Osteoblast (primary cell): Measurements from ENCODE around the gene ARMH2. TPM values are rescaled to one million over a fixed set of nuclear protein-coding genes. Genes with fewer than 3 reads are reported as not detected.

Source experiments
- DNase-seq: peaks from one replicate; pipeline ENCODE4 v3.0.0; 2011; ENCODE audit warnings: low spot score, mixed read lengths; ENCODE audit not compliant: insufficient read length; ENCODE audit errors: missing footprints
- H2AFZ ChIP-seq: 2 replicates; pipeline ENCODE4 v1.6.0; 2011; ENCODE audit warnings: mild to moderate bottlenecking, low read length
- H3K27ac ChIP-seq: 2 replicates; pipeline ENCODE4 v1.5.1; 2011; ENCODE audit warnings: mild to moderate bottlenecking, low read depth, low read length, moderate library complexity
- H3K27me3 ChIP-seq: 2 replicates; pipeline ENCODE4 v1.6.0; 2012; ENCODE audit warnings: mild to moderate bottlenecking, control low read depth, inconsistent platforms, low read length, moderate library complexity; ENCODE audit not compliant: insufficient read depth
- H3K36me3 ChIP-seq: 2 replicates; pipeline ENCODE4 v1.5.1; 2011; ENCODE audit warnings: mild to moderate bottlenecking, low read length, control low read depth, moderate library complexity; ENCODE audit not compliant: insufficient read depth
- H3K4me1 ChIP-seq: 2 replicates; pipeline ENCODE4 v1.5.1; 2011; ENCODE audit warnings: mild to moderate bottlenecking, low read length, control low read depth, moderate library complexity; ENCODE audit not compliant: insufficient read depth
- H3K4me2 ChIP-seq: 2 replicates; pipeline ENCODE4 v1.6.0; 2011; ENCODE audit warnings: mild to moderate bottlenecking, low read length; ENCODE audit not compliant: insufficient read depth
- H3K4me3 ChIP-seq: fragments of 200-600 bp; sonication (generic); 3 replicates; pipeline ENCODE4 v1.5.1; 2012; ENCODE audit warnings: mild to moderate bottlenecking, low read length, inconsistent platforms; ENCODE audit not compliant: insufficient read depth
- H3K79me2 ChIP-seq: 2 replicates; pipeline ENCODE4 v1.6.0; 2012; ENCODE audit warnings: mild to moderate bottlenecking, low read length, control low read depth, inconsistent platforms; ENCODE audit not compliant: insufficient read depth
- H3K9me3 ChIP-seq: 2 replicates; pipeline ENCODE4 v1.5.1; 2011; ENCODE audit warnings: low read depth, low read length, control low read depth
- H4K20me1 ChIP-seq: 2 replicates; pipeline ENCODE4 v1.6.0; 2012; ENCODE audit warnings: mild to moderate bottlenecking, low read length, control low read depth; ENCODE audit not compliant: insufficient read depth
- CTCF ChIP-seq: IDR thresholded peaks from 2 replicates; pipeline ENCODE4 v1.5.1; 2011; ENCODE audit warnings: mild to moderate bottlenecking, low read depth, low read length, moderate library complexity; ENCODE audit errors: extremely low read depth
- total RNA-seq: library from RNA; depleted of rRNA; stranded (reverse); fragments of >200 nt; gene quantifications from 2 replicates; pipeline ENCODE4 v1.2.3, GENCODE V29; 2012

The ARMH2 gene
- not detected in 2 replicates for total RNA-seq

GRCh38 chr6:24798740-24799540 is at the start of gene ARMH2:
Gene ARMH2, minus strand, starts transcription at chr6:24798917. Its CDS starts 60 bp downstream, at chr6:24798857.
- H4K20me1 ChIP-seq: no peaks in the 10 kb centered on the region
- no peaks in the 10 kb centered on the region for H3K9me3 ChIP-seq
- DNase-seq: no peak
- no peak within 1 kb of the TSS for H3K4me3 ChIP-seq
- no peaks in the 10 kb centered on the region for H3K4me1 ChIP-seq
- H2AFZ ChIP-seq: no peak within 1 kb of the TSS
- H3K79me2 ChIP-seq: no peaks in the 10 kb centered on the region
- TF ChIP-seq CTCF: no peak
- H3K4me2 ChIP-seq: no peak within 1 kb of the TSS
- no peak within 1 kb of the TSS for H3K27ac ChIP-seq
- no peaks in the 10 kb centered on the region for H3K36me3 ChIP-seq
- no peaks in the 10 kb centered on the region for H3K27me3 ChIP-seq

- no peak for DNase-seq
- Histone ChIP-seq H3K27ac (no peak overlapping the region), H3K36me3 (no peaks in the 10 kb centered on the region), H3K27me3 (no peaks in the 10 kb centered on the region), H3K9me3 (no peaks in the 10 kb centered on the region), H2AFZ (no peak overlapping the region), H3K79me2 (no peaks in the 10 kb centered on the region), H4K20me1 (no peaks in the 10 kb centered on the region), H3K4me3 (no peak overlapping the region), H3K4me2 (no peak overlapping the region), H3K4me1 (no peaks in the 10 kb centered on the region)
- no peak for TF ChIP-seq CTCF
Observed at GRCh38 chr6:24848461-24848860, 49.7 kb upstream of the ARMH2 start.

- no peaks in the 10 kb centered on the region for H3K4me1 ChIP-seq
- no peak overlapping the region for H3K4me2 ChIP-seq
- no peak overlapping the region for H3K27ac ChIP-seq
- no peak overlapping the region for H3K4me3 ChIP-seq
- TF ChIP-seq CTCF: no peak
- no peaks in the 10 kb centered on the region for H3K9me3 ChIP-seq
- no peak overlapping the region for H2AFZ ChIP-seq
- no peaks in the 10 kb centered on the region for H3K36me3 ChIP-seq
- H4K20me1 ChIP-seq: no peaks in the 10 kb centered on the region
- DNase-seq: no peak
- no peaks in the 10 kb centered on the region for H3K27me3 ChIP-seq
- no peaks in the 10 kb centered on the region for H3K79me2 ChIP-seq
Observed at GRCh38 chr6:24847402-24847801, 48.7 kb upstream of the ARMH2 start.

- Histone ChIP-seq H3K9me3 (no peaks in the 10 kb centered on the region), H3K4me1 (no peaks in the 10 kb centered on the region), H3K27ac (no peak overlapping the region), H3K4me2 (no peak overlapping the region), H3K4me3 (no peak overlapping the region), H3K27me3 (no peaks in the 10 kb centered on the region), H3K79me2 (no peaks in the 10 kb centered on the region), H3K36me3 (no peaks in the 10 kb centered on the region), H4K20me1 (no peaks in the 10 kb centered on the region), H2AFZ (no peak overlapping the region)
- TF ChIP-seq CTCF: no peak
- no peak for DNase-seq
Observed at GRCh38 chr6:24845578-24845977, 46.9 kb upstream of the ARMH2 start.
